ENCODE measurements around the gene KRT84. TPM values are rescaled to one million over a fixed set of nuclear protein-coding genes. Genes with fewer than 3 reads are reported as not detected.

KRT84 gene
- total RNA-seq, 1 experiment from 2014 or later: not detected

GRCh38 chr12:52395761-52396434, 10.4 kb upstream of the KRT84 start (continued):
- TF ChIP-seq STAT6 (CRISPR knock-in tag; conservative IDR thresholded peaks at IDR 0.05; ENCODE audit: low read depth): no peak

GRCh38 chr12:52394836-52395405, 9.5 kb upstream of the KRT84 start:
- POLR2A ChIA-PET: no interaction called here
- Mint-ChIP-seq H3K9me3 (no peaks in the 10 kb centered on the region), H3K27me3 (ENCODE audit: low read depth) (peaks cover 4% of the 10 kb centered on the region; the same call in 1 of the 2 replicates), H3K4me3 (no peak overlapping the region), H3K27ac (no peak overlapping the region), H3K4me1 (no peaks in the 10 kb centered on the region), H3K36me3 (no peaks in the 10 kb centered on the region)
- no peak for DNase-seq (ENCODE audit: low spot score)
- ATAC-seq: no peak
- TF ChIP-seq ELF4 (CRISPR knock-in tag; IDR thresholded peaks at IDR 0.05; ENCODE audit: low read depth) (no peak), ZNF232 (CRISPR knock-in tag; IDR thresholded peaks at IDR 0.05) (no peak), TP53 (CRISPR knock-in tag; IDR thresholded peaks at IDR 0.05) (no peak), E2F5 (CRISPR knock-in tag; IDR thresholded peaks at IDR 0.05) (no peak), HMGXB4 (CRISPR knock-in tag; IDR thresholded peaks at IDR 0.05) (no peak), AR (CRISPR knock-in tag; IDR thresholded peaks at IDR 0.05) (no peak), IRF1 (CRISPR knock-in tag; IDR thresholded peaks at IDR 0.05) (no peak)
- CTCF ChIA-PET: interaction anchor here (0.7 to 3.4 kb wide), 33 partner anchors 10 to 570 kb away, joined by 3 to 47 read pairs (median 7); partner anchors contain the start of genes KRT5, KRT8 and KRT84

- Mint-ChIP-seq H3K4me1 (peaks cover 4% of the 10 kb centered on the region; the same call in 1 of the 2 replicates), H3K4me3 (no peak overlapping the region), H3K27ac (no peak overlapping the region), H3K36me3 (no peaks in the 10 kb centered on the region), H3K9me3 (no peaks in the 10 kb centered on the region), H3K27me3 (ENCODE audit: low read depth) (peaks cover 4% of the 10 kb centered on the region; the same call in 1 of the 2 replicates)
- ATAC-seq (no peak), DNase-seq (ENCODE audit: low spot score) (no peak)
- POLR2A ChIA-PET: no interaction called here
- TF ChIP-seq GRHL2 (CRISPR knock-in tag; IDR thresholded peaks at IDR 0.05; ENCODE audit: insufficient replicate concordance, severe bottlenecking) (no peak), USF1 (CRISPR knock-in tag; IDR thresholded peaks at IDR 0.05) (no peak), ZNF671 (CRISPR knock-in tag; IDR thresholded peaks at IDR 0.05) (no peak), SP1 (CRISPR knock-in tag; conservative IDR thresholded peaks at IDR 0.05) (no peak), JUN (CRISPR knock-in tag; IDR thresholded peaks at IDR 0.05) (no peak), ESRRA (CRISPR knock-in tag; IDR thresholded peaks at IDR 0.05; ENCODE audit: borderline replicate concordance) (no peak), SMAD4 (CRISPR knock-in tag; IDR thresholded peaks at IDR 0.05) (no peak), FOXP1 (CRISPR knock-in tag; IDR thresholded peaks at IDR 0.05; ENCODE audit: borderline replicate concordance) (no peak), ATF6 (CRISPR knock-in tag; IDR thresholded peaks at IDR 0.05) (no peak), CREM (CRISPR knock-in tag; IDR thresholded peaks at IDR 0.05) (no peak), CREB1 (CRISPR knock-in tag; IDR thresholded peaks at IDR 0.05) (no peak)
- CTCF ChIA-PET: interaction anchor here (1.3 to 2.4 kb wide), 6 partner anchors 9 to 487 kb away, joined by 3 to 19 read pairs (median 5); no protein-coding TSS in a partner anchor
Measured at GRCh38 chr12:52392465-52393007, 7.1 kb upstream of the KRT84 start.

All from WTC11 (cell line).